ENCODE results near the gene CYP4F11.
"Not testable (repeated sequence)": the region's sequence is repeated elsewhere in the genome, so short reads cannot be mapped to it uniquely, and the experiment has no call there.

Gene CYP4F11, protein sequence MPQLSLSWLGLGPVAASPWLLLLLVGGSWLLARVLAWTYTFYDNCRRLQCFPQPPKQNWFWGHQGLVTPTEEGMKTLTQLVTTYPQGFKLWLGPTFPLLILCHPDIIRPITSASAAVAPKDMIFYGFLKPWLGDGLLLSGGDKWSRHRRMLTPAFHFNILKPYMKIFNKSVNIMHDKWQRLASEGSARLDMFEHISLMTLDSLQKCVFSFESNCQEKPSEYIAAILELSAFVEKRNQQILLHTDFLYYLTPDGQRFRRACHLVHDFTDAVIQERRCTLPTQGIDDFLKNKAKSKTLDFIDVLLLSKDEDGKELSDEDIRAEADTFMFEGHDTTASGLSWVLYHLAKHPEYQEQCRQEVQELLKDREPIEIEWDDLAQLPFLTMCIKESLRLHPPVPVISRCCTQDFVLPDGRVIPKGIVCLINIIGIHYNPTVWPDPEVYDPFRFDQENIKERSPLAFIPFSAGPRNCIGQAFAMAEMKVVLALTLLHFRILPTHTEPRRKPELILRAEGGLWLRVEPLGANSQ

GRCh38 chr19:15934332-15935078 lies at the start of gene CYP4F11:
TSS of gene CYP4F11 (minus strand) at chr19:15934529. CDS start at chr19:15934408, 121 bp downstream.
- no peak for DNase-seq (ENCODE audit: low read depth in 3 of 3)

DNA sequence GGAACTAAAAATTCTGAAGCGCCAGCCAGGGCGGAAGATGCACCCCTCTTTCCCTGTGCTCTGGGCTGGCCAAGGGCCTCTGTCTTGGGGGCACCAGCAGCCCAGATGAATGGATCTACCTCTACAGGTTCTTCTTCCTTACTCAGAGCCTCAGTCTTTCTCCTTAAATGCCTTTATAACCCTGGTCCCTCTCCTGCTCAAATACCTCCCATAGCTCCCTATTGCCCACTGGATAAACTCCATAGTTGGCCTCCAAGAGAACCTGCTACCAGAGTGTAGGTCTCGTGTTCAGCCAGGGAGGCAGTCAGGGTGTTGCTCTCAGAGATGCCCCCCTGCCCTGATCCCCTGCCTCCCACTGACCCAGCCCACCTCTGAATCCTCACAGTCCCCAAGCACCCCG lies 45.0 kb upstream of the CYP4F11 start:
- no peak for DNase-seq (ENCODE audit: low read depth in 3 of 3)

DNA sequence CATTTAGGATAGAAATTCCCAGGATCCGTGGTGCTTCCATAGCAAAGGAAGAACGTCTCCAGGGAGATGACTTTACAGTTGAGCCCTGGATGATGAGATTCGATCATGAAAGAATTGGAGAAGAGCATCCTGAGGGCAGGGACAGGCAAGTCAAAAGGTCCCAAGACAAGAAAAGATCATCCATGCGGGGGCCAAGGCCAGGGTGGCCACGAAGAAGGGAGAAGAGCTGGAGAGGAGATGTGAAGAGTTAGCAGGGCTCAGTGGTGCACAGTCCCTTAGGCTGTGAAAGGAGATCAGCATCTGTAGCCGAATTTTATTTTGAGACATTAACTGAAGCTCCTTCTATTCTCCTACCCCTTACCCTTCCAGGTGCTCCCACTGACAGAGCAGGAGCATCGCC lies 43.4 kb upstream of the CYP4F11 start:
- no peak for DNase-seq (ENCODE audit: low read depth in 3 of 3)

DNA sequence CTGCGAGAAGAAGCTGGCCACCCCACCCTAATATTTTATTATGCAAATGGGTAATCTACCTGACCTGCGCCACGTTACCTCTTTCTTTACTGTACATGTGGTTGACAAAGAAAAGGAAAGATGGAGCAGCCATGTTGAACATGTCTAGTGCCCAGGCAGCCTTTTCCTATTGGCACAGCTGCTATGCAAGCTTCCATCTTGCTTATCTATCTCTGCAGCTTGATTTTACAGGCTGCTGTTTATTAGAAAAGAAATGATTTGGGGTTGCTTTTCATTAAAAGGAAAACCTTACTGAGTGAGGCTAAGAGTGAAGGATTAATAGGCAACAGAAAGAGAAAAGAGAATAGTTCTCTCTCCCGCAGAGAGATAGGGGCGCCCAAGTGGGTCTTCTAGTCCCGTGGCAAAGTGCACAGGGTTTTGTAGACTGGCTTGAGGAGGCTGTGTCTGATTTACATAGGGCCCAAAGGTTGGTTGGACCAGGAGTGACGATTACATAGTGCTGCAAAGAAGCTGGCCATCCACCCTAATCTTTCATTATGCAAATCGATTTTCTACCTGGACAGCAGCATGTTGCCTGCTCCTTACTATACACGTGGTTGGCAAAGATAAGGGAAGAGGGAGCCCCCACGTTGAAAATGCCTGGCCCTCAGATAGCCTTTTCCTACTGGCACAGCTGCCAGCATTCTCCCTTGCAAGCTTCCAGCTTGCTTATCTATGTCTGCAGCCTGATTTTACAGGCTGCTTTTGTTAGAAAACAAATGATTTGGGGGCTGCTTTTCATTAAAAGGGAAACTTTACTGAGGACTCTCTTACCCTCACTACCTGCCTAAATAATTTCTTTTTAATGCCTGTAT lies 42.7 kb upstream of the CYP4F11 start:
- no peak for DNase-seq (ENCODE audit: low read depth in 3 of 3)

DNA sequence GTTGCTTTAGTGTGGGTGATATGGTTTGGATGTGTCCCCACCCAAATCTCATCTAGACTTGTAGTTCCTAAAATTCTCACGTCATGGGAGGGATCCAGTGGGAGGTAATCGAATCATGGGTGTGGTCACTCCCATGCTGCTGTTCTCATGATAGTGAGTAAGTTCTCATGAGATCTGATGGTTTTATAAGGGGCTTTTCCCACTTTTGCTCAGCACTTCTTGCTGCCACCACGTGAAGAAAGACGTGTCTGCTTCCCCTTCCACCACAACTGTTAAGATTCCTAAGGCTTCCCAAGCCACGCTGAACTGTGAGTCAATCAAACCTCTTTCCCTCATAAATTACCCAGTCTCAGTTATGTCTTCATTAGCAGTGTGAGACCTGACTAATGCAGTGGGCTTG lies 40.5 kb upstream of the CYP4F11 start:
- no peak for DNase-seq (ENCODE audit: low read depth in 3 of 3)

DNA sequence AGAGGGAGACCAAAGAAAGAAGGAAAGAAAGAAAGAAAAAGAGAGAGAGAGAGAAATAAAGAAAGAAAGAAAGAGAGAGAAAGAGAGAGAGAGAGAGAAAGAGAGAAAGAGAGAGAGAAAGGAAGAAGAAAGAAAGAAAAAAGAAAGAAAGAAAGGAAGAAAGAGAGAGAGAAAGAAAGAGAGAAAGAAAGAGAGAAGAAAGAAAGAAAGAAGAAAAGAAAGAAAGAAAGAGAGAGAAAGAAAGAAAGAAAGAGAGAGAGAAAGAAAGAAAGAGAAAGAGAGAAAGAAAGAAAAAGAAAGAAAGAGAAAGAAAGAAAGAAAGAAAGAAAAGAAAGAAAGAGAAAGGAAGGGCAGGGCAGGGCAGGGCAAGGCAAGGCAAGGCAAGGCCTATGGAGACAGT lies 37.7 kb upstream of the CYP4F11 start:
- not testable (repeated sequence) for DNase-seq (ENCODE audit: low read depth in 3 of 3)

GRCh38 chr19:15971224-15971780 lies 37.0 kb upstream of the CYP4F11 start:
- DNase-seq (ENCODE audit: low read depth in 3 of 3): no peak

DNA sequence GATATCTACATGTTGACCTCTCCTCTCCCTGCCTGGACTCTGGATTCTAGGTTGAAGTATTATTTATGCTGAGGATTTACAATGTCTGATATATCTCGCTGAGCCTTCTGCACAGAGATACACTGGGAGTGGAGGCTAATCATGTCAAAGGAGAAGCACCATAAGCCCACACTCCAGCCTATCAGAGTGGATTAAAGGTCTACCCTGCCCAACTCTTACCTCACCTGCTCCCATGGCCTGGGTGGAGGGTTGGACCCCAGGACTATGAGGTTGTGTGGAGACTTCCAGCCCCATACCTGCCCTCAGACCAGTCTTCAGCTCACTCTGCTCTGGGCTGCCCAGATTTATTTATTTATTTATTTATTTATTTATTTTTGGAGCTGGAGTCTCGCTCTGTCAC lies 29.9 kb upstream of the CYP4F11 start:
- DNase-seq (ENCODE audit: low read depth in 3 of 3): no peak

GRCh38 chr19:15962319-15962718 lies 28.0 kb upstream of the CYP4F11 start:
- DNase-seq (ENCODE audit: low read depth in 3 of 3): no peak

DNA sequence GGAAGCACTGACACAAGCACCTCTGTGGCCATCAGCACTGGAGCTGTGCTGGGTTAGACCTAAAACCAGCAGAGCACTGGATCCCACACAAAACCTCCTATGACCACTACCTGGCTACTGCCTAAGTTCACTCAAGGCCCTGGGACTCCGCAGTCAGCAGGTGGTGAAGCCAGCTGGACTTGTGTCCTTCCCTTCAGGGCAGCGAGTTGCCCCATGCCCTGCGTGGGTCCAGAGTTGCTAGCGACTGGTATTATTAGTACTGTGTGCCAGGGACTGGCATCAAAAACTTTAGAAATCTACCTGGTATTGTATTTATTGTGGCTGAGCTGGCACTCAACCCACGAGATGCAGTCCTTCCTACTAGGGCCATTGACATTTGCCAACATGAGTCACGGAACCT lies 20.5 kb upstream of the CYP4F11 start:
- DNase-seq (ENCODE audit: low read depth in 3 of 3): no peak

- DNase-seq (ENCODE audit: low read depth in 3 of 3): no peak
Observed at GRCh38 chr19:15948223-15949058, 14.1 kb upstream of the CYP4F11 start, which contains the start of gene OR10H4. TSS of gene OR10H4 (plus strand) at chr19:15949008. CDS start at chr19:15949008, 0 bp downstream.

DNA sequence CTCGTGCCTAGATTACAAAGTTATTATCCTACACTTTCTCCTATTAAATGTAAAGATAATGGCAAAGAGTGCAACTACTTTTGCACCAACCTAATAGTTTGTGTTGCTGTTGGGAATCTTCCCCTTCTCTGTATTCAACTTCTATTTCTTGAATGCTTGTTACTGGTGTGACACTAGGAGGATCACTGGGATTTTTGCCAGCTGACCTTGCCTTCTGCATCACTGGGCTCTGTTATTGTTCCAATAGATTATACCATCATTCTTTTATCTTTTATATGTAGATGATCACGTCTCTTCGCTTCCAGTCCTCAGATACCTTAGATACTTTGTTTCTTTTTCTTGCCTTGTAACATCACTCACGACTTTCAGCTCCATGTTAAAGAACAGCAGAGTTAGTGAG lies 11.0 kb upstream of the CYP4F11 start:
- DNase-seq (ENCODE audit: low read depth in 3 of 3): no peak

DNA sequence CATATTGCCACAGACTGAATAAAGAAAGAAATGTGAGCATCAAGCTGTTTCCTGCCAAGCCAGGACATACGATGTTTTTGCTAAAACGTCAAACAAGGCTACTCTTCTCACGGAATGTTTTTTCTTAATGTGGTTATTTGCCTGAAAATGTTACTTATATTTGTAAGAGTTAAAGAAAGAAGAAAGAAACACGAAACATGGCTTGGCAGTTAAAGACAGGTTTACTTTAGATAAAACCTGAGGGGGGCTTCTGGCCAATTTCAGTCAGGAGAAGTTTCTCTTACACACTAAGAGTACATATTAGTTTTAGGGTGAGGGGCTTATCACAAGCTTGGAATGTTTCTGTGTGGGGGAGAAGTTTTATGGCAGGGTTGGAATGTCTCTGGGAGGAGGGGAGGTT lies 10.1 kb upstream of the CYP4F11 start:
- no peak for DNase-seq (ENCODE audit: low read depth in 3 of 3)

- no peak for DNase-seq (ENCODE audit: low read depth in 3 of 3)
Observed at GRCh38 chr19:15937771-15938170, 3.4 kb upstream of the CYP4F11 start.

GRCh38 chr19:15936950-15937349 lies 2.6 kb upstream of the CYP4F11 start:
- DNase-seq (ENCODE audit: low read depth in 3 of 3): no peak

DNA sequence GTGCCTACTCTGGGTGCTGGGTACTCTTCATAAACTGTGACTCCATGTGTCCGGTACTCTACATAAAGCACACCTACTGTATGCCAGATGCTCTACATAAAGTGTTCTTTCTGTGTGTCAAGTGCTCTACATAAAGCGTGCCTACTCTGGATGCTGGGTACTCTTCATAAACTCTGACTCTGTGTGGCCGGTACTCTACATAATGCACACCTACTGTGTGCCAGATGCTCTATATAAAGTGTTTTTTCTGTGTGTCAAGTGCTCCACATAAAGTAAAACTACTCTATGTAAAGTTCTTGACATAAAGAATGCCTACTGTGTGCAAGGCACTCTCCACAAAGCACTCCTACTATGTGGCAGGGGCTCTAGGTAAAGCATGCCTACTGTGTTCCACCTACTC lies 1.8 kb upstream of the CYP4F11 start:
- no peak for DNase-seq (ENCODE audit: low read depth in 3 of 3)

DNA sequence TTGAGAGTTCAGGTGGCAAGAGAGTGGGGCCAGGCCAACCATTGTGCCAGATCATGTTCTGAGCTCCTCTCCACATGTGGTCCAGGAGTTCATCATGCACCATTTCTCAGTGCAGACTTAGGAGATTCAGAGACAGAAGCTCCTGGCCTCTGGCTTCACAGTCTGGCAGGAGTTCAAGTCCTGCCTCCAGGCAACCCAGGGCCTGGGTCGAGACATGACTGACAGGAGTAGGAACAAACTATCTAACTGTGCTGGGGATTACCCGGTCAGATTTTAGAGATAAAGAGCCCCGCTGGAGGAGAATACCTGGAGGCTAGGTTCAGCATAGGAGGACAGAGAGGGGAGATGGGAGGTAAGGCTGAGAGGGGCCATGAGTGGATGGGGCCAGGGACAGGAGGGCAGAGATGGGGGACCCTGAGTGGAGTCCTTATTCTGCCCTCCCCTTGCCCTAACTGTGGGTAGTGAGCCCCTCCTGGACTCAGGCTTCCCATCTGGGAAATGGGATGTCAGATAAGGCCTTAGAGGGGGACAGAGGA lies 906 bp upstream of the CYP4F11 start:
- DNase-seq (ENCODE audit: low read depth in 3 of 3): no peak

DNA sequence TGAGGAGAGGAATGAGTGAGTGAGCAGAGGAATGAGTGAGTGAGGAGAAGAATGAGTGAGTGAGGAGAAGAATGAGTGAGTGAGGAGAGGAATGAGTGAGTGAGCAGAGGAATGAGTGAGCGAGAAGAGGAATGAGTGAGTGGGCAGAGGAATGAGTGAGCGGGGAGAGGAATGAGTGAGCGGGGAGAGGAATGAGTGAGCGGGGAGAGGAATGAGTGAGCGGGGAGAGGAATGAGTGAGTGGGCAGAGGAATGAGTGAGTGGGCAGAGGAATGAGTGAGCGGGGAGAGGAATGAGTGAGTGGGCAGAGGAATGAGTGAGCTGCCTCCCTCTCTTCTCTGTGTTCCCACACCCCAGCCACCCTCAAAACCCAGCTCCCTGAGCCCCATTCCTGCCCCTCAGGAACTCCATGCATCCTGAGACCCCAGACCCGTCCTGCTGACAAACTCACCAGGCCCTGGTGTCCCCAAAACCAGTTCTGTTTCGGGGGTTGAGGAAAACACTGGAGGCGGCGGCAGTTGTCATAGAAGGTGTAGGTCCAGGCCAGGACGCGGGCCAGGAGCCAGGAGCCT lies 483 bp downstream of the CYP4F11 start:
- peak in 1 of 3 donors; percentile 32 for DNase-seq (ENCODE audit: low read depth in 3 of 3)

GRCh38 chr19:15928321-15928720 lies 6.0 kb downstream of the CYP4F11 start:
- DNase-seq (ENCODE audit: low read depth in 3 of 3): no peak

GRCh38 chr19:15926484-15926883 lies 7.8 kb downstream of the CYP4F11 start:
- no peak for DNase-seq (ENCODE audit: low read depth in 3 of 3)
